DMS 273 (cell line): ENCODE measurements around the gene BHMT2.
A peak's percentile ranks its signal among the peaks of the same experiment; 100 is the strongest.

Source experiments
- DNase-seq: peaks from one replicate; lab custom pipeline; 2025; ENCODE audit not compliant: unreplicated experiment; lab: John Stamatoyannopoulos, UW

BHMT2 gene

GRCh38 chr5:79112703-79113058, 43.1 kb downstream of the BHMT2 start:
- DNase-seq = no peak

GRCh38 chr5:79119486-79119885, 49.9 kb downstream of the BHMT2 start:
- no peak for DNase-seq

GRCh38 chr5:79120221-79120620, 50.7 kb downstream of the BHMT2 start:
- DNase-seq = no peak

- peak; percentile 17 for DNase-seq
Measured at GRCh38 chr5:79122973-79123372, 53.4 kb downstream of the BHMT2 start.

GRCh38 chr5:79124607-79125006, 55.0 kb downstream of the BHMT2 start:
- DNase-seq = no peak

GRCh38 chr5:79130781-79131180, 61.2 kb downstream of the BHMT2 start:
- no peak for DNase-seq

GRCh38 chr5:79133121-79133656, 63.6 kb downstream of the BHMT2 start:
- DNase-seq = peak; percentile 85

GRCh38 chr5:79133657-79134451, 64.3 kb downstream of the BHMT2 start:
- DNase-seq = peak; percentile 91

GRCh38 chr5:79135790-79136553, 66.4 kb downstream of the BHMT2 start:
- no peak for DNase-seq

GRCh38 chr5:79136618-79137017, 67.1 kb downstream of the BHMT2 start:
- DNase-seq = no peak
